RPMI7951 (cell line): Measurements from ENCODE around the gene PGA4. TPM values are rescaled to one million over a fixed set of nuclear protein-coding genes. Genes with fewer than 3 reads are reported as not detected.

Source experiments
- DNase-seq: peaks from one replicate; pipeline ENCODE4 v3.0.0-alpha.2; 2012; ENCODE audit warnings: low read depth
- total RNA-seq: library from RNA; depleted of rRNA; stranded (reverse); fragments of >200 nt; shearing (Covaris generic); gene quantifications from 2 replicates; pipeline ENCODE4 v1.2.3, GENCODE V29; 2014; rRNA removed

The PGA4 gene
- total RNA-seq, 1 experiment from 2014 or later = not detected

- DNase-seq = peak; percentile 9
Measured at GRCh38 chr11:61279934-61280659, 58.0 kb downstream of the PGA4 start.

GRCh38 chr11:61280883-61281580 lies 58.9 kb downstream of the PGA4 start:
- no peak for DNase-seq

Other genes starting within 250 kb of the PGA4 start
- gene CD5, start 119.9 kb upstream of the PGA4 start, total RNA-seq = not detected in 2 replicates
- 11.5 TPM in 2 replicates for gene VPS37C, start 60.9 kb upstream of the PGA4 start, total RNA-seq
- 0.39 TPM in 1 of 2 replicates, not detected in the other for gene PGA3, start 18.8 kb upstream of the PGA4 start, total RNA-seq
- gene PGA5, start 18.8 kb downstream of the PGA4 start, total RNA-seq = not detected in 2 replicates
- gene VWCE, start 73.0 kb downstream of the PGA4 start, total RNA-seq = under 0.01 TPM in 1 of 2 replicates, not detected in the other
- 141 and 157 TPM in 2 replicates for gene DDB1, start 110.8 kb downstream of the PGA4 start, total RNA-seq
- gene TKFC, start 110.9 kb downstream of the PGA4 start, total RNA-seq = 12.2 and 16.1 TPM in 2 replicates
- gene CYB561A3, start 139.5 kb downstream of the PGA4 start, total RNA-seq = 58.5 and 64.4 TPM in 2 replicates
- gene TMEM138, start 140.0 kb downstream of the PGA4 start, total RNA-seq = 62.4 and 99.0 TPM in 2 replicates
- gene TMEM216, start 170.2 kb downstream of the PGA4 start, total RNA-seq = 11.2 and 11.3 TPM in 2 replicates
- 34.3 and 44.0 TPM in 2 replicates for gene CPSF7, start 207.6 kb downstream of the PGA4 start, total RNA-seq
- gene SDHAF2, start 207.8 kb downstream of the PGA4 start, total RNA-seq = 45.8 and 48.6 TPM in 2 replicates